Activated naive CD8-positive, alpha-beta T cell treated with anti-CD3 and anti-CD28 coated beads, Interleukin-2, amount 50 U/mL, for 16 hours (primary cell): ENCODE measurements around the gene FEN1.
A peak's percentile ranks its signal among the peaks of the same experiment; 100 is the strongest.

Experiments
- DNase-seq: peaks from one replicate; pipeline ENCODE4 v3.0.0-alpha.2; 2020; ENCODE audit warnings: low read depth, low spot score

FEN1 gene

GRCh38 chr11:61792310-61793082 is at the start of gene FEN1, which contains the start of gene TMEM258:
FEN1 (plus strand) TSS chr11:61792911; CDS start chr11:61795362, 2,451 bp downstream.
TMEM258 (minus strand) TSS chr11:61792599; CDS start chr11:61792558, 41 bp downstream.
- DNase-seq, result peak; percentile 67

GRCh38 chr11:61743486-61744095 is 49.1 kb upstream of the FEN1 start:
- DNase-seq, result no peak

- no peak for DNase-seq
Measured at GRCh38 chr11:61744181-61744580, 48.5 kb upstream of the FEN1 start.

- DNase-seq, result no peak
Measured at GRCh38 chr11:61744609-61745156, 48.0 kb upstream of the FEN1 start.

GRCh38 chr11:61745781-61746441 is 46.8 kb upstream of the FEN1 start:
- no peak for DNase-seq

- no peak for DNase-seq
Measured at GRCh38 chr11:61746442-61747191, 46.1 kb upstream of the FEN1 start.

GRCh38 chr11:61747192-61747966 is 45.3 kb upstream of the FEN1 start:
- DNase-seq, result no peak

- no peak for DNase-seq
Measured at GRCh38 chr11:61747967-61748285, 44.8 kb upstream of the FEN1 start.

GRCh38 chr11:61749591-61750217 is 43.0 kb upstream of the FEN1 start:
- no peak for DNase-seq

GRCh38 chr11:61750631-61751273 is 42.0 kb upstream of the FEN1 start:
- DNase-seq, result no peak

- DNase-seq, result no peak
Measured at GRCh38 chr11:61751384-61751783, 41.3 kb upstream of the FEN1 start.

GRCh38 chr11:61752117-61752924 is 40.4 kb upstream of the FEN1 start, which contains the start of gene MYRF:
MYRF (plus strand) TSS chr11:61752636; CDS start chr11:61752745, 109 bp downstream.
- DNase-seq, result peak; percentile 25

- DNase-seq, result no peak
Measured at GRCh38 chr11:61752925-61753521, 39.7 kb upstream of the FEN1 start.

- DNase-seq, result no peak
Measured at GRCh38 chr11:61753672-61754071, 39.0 kb upstream of the FEN1 start.

- no peak for DNase-seq
Measured at GRCh38 chr11:61754534-61755482, 37.9 kb upstream of the FEN1 start.

GRCh38 chr11:61756147-61756451 is 36.6 kb upstream of the FEN1 start:
- no peak for DNase-seq

- DNase-seq, result no peak
Measured at GRCh38 chr11:61756452-61757212, 36.1 kb upstream of the FEN1 start.
